ENCODE measurements around the gene ABHD15.

ABHD15 gene

GRCh38 chr17:29566473-29567303, at the start of gene ABHD15:
ABHD15 (minus strand) TSS chr17:29567037; CDS start chr17:29566966, 71 bp downstream.
- no peak for DNase-seq (ENCODE audit: low spot score)

- DNase-seq (ENCODE audit: low spot score): peak; percentile 94
These were observed 48.9 kb upstream of the ABHD15 start for GRCh38 chr17:29615492-29616299.

- peak; percentile 40 for DNase-seq (ENCODE audit: low spot score)
These were observed 48.2 kb upstream of the ABHD15 start for GRCh38 chr17:29615048-29615385.

DNA sequence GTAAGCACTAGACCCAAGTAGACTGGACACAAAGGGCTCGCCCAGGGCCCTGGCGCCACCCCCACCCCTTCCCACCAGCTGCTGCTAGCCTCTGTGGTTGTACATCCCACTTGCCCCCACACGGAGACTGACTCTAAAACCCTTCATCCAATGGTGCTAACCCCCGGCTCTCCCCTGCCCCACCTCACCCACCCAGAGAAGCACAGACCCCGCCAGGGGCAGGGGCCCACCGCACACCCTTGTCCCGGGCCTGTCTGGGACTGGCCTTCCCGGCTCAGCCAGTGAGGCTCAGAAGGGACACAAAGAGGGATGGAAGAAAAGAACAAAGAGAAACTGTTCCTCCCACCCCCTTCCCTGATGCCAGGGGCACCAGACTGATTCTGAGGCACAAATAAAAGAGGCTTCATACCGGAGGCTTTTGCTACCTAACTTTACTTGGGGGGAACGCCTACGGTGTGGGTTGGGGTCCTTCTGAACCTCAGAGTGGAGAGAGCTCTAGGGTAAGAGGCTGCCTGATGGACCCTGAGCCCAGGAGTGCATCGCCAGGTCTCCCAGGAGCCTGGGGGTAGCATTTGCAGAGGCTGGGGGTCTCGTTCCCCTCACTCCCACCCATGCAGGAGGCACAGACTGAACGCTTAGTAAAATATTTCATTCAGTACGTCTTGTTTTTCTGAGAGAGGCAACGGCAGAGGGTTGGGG, 47.7 kb upstream of the ABHD15 start:
- DNase-seq (ENCODE audit: low spot score): peak; percentile 71

DNA sequence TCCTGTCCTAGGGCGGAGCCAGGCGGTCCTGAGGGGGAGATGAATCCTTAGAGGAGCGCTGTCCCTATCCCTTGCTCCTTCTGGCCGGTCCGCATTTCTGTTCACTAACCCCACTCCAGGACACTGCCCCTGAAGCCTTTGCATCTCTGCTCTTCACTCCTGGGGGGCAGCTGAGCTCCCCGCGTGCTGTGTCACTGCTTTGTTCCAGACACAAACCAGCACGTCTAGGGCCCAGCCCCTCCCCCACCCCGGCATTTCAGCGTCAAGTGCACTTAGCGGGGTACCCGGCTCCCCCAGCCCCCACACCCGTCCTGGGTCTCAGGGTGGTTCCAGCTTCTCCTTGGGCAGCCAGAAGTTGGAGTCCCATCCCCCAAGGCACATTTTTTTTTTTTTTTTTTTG, 47.0 kb upstream of the ABHD15 start:
- DNase-seq (ENCODE audit: low spot score): no peak

DNA sequence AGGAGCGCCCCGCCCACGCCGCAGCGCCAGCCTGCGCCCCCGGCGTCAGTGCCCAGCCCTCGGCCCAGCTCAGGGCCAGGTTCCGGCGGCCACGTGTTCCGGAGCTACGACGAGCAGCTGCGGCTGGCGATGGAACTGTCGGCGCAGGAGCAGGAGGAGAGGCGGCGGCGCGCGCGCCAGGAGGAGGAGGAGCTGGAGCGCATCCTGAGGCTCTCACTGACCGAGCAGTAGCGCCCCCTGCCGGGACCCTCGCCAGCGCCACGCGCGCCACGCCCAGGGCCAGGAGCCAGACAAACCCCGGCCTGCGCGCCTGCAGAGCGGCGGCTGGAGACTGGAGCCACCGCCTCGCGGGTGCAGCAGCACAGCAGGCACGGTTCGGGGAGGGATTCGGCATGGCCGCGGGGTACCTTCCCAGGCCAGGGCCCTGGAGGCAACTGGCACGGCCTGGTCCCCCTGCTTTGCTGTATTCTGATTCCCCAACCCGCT, 46.6 kb upstream of the ABHD15 start:
- peak; percentile 87 for DNase-seq (ENCODE audit: low spot score)

DNA sequence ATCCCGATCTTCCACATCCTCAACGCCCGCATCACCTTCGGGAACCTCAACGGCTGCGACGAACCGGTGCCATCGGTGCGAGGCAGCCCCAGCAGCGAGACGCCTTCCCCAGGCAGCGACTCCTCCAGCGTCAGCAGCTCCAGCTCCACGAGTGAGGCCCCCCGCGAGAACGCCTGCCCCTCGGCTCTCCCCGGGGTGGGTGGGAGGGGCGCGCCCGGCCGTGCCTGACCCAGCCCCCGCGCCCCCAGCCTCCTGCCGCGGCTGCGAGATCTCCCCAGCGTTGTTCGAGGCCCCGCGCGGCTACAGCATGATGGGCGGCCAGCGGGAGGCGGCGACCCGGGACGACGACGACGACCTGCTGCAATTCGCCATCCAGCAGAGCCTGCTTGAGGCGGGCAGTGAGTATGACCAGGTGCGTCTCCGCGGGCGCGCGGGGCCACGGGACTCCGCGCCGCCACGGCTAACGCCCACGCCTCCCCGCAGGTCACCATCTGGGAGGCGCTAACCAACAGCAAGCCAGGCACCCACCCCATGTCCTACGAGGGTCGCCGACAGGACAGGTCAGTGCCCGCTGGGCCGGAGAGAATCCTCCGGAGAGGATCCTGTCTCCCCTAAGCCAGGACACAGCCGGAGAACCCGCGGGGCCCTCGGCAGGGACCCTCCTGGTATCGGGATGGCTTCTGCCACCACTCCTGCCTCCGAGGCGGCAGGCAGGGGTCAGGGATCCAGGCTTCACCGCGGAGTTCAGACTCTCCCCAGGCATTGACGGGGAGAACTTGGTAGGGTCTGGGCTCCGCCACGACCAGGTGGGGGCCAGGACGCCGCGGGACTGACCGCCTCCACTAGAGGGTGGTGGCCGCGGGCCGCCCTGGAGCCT, 45.8 kb upstream of the ABHD15 start:
- DNase-seq (ENCODE audit: low spot score): no peak

GRCh38 chr17:29612094-29612403, 45.2 kb upstream of the ABHD15 start:
- no peak for DNase-seq (ENCODE audit: low spot score)

GRCh38 chr17:29611351-29612093, 44.7 kb upstream of the ABHD15 start:
- no peak for DNase-seq (ENCODE audit: low spot score)

- DNase-seq (ENCODE audit: low spot score): no peak
These were observed 43.6 kb upstream of the ABHD15 start for GRCh38 chr17:29610395-29610794.

DNA sequence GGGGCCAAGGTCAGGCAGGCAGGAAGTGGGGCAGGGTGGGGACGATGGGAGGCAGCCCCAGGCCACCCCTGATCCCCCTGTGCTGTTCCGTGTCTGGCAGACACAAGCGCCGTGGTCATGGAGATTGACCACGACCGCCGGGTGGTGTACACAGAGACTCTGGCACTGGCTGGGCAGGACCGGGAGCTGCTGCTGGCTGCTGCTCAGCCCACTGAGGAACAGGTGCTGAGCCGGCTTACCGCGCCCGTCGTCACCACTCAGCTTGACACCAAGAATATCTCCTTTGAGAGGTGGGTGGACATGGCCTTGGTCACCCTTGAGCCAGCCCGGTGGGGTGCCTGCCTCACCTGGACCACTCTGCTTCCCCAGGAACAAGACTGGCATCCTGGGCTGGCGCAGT, 42.1 kb upstream of the ABHD15 start:
- no peak for DNase-seq (ENCODE audit: low spot score)

DNA sequence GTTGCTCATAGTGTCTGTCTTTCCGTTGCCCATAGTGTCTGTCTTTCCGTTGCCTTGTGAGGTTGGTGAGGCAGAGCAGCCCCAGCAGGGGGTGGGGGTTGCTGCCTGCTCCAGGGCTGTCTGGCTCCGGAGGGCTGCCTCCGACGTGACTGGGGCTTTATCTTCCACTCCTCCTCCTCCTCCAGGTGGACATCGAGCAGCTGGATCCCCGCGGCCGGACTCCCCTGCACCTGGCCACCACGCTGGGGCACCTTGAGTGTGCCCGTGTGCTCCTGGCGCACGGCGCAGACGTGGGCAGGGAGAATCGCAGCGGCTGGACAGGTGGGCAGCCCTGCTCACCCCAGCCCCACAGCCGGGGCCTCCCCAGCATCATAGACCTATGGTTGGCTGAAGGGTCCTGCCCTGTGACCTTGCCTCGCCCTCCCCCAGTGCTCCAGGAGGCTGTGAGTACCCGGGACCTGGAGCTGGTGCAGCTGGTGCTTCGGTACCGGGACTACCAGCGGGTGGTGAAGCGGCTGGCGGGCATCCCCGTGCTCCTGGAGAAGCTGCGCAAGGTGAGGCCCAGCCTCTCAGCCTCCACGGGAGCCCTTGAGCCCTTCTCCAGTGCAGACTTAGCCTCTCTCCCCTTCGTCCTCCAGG, 40.8 kb upstream of the ABHD15 start:
- DNase-seq (ENCODE audit: low spot score): no peak

DNA sequence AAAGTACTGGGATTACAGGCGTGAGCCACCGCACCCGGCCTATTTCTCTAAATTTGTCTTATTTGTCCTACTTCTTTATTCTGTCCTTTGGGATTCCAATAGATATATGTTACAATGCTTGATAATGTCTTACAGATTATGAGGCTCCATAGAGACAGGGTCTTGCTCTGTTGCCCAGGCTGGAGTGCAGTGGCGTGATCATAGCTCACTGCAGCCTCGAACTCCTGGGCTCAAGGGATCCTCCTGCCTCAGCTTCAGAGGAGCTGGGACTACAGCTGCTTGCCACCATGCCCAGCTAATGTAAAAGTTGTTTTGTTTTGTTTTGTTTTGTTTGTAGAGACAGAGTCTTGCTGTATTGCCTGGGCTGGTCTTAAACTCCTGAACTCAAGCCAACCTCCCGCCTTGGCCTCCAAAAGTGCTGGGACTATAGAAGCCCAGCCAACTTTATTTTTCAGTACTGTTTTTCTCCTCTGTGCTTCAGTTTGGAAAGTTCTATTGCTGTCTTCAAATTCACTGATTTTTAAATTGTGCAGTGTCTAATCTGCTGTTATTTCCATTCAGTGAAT, 36.4 kb upstream of the ABHD15 start:
- no peak for DNase-seq (ENCODE audit: low spot score)

DNA sequence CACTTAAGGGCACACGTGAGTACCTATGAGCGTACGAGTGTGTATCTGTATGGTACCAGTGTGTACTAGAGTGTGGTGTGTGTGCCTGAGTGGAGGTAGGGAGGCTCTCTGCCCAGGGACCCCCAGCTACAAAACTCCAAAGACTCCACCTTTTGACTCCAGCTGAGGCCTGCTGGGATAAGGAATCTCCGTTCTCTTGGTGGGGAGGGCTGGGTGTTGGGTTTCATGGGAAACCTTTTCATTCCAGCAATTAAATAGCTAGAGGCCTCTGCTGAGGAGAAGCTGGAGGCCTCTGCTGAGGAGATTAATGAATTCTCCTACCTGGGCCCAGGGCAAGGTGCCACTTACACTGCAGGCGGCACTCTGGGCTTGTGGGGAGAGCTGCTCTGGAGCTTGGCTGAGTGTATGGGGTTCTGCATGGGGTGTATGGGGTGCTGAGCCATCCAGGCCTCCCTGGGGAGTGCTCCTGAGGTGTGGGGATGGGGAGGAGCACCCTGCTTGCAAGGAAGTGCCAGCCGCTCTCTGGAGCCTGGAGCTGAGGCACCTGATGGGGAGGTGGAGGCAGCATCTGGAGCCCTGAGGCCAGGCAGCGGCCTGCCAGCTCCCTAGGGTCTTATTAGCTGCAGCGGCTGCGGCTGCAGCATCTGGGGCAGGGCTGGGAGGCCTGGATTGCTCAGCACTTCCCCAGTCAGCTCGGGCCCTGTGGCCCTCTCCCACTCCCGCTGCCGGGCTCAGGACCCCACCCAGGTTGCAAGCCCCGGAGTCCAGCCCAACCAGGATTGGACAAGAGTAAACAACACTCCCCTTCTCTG, 30.7 kb upstream of the ABHD15 start:
- no peak for DNase-seq (ENCODE audit: low spot score)

DNA sequence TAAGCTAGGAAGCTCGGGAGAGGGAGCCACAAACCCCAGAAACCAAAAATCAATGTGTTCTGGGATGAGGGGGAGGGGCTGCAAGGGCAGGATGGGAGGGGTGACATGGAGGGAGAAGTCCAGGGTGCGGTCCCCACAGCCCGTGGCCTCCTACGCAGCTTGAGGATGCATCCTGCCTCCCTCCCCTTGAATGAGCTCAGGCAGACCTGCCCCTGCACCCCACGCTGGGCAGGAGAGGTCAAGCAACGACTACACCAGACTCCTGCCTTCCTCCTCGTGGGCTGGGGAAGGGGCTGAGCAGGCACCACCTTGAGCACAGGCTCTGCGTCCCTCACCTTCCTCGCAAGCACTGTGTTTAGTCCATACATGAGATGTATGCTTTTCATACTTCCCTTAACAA, 30.0 kb upstream of the ABHD15 start:
- DNase-seq (ENCODE audit: low spot score): no peak

DNA sequence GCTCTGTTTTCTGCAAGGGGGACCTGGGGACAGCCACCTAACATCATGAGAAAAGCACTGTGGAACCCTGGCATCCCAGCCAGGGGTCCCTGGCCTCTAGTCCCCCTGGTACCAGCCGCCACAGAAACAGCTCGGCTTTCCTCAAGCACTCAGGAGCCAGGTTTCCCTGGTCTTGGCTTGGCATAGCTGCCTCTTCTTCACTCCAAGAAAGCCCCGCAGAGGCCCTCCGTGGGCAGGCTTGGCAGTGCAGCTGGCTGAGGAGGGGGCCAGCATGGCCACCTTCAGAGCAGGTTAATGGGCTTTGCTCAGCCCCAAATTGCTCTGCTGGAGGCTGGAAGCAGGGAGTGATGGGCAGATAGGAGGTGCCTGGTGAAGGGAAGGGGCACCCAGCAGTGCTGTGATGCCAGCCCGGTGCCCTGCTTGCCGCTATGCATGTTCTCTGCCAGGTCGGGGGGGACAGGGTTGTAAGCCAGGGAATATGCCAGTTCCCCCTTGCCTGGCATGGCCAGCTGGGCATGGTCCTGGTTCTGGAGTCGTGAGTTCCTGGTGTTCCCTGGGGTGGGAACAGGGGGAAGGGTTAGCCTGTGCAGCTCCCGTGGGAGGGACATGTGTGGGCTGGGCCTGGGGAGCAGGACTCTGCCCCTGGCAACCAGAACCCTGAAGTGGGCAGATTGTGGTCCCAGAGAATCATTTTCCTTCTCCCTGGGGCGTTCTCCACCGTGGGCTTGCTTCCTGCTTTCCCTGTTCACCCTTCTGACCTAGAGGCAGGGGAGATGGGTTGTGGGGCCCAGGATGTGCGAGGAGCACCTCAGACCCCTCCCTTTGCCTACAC, 29.3 kb upstream of the ABHD15 start:
- DNase-seq (ENCODE audit: low spot score): no peak

DNA sequence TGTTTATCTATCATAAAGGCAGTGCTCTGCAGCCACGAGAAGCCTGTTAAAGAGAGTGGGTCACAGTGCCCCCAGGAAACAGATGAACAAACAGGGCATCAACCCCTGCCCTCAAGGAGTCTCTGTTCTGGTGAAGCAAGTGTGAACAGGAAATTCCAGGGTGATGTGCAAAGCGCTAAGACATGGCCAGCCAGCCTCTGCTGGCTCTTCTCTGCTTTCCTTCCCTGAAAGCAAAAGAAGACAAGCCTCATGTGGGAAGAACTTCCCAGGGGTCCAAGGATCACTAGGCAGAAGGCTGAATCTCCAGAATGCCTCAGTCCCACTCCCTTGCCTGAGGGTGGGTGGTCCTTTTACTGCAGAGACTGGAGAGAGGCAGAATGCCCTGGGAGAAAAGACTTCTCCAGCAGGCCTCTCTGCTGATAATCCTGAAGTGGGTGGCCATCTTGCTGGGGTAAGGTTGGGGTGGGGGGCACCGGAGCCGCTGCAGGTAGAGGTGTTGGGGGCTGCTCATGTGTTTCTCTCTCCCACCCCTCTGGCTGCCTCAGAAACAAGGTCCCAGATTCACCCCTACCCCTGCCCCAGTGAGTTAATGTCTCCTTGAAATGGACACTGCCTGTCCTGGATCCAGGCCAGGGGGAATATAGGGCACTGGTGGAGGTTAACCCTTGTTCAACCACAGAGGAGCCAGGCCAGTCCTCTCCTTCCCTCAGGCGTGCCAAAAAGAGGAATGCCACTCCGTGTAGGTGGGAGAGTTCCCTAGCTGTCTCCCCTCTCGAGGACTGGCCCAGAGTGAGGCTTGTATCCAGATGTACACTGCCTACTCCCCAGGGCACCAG, 28.5 kb upstream of the ABHD15 start:
- DNase-seq (ENCODE audit: low spot score): no peak
